Left lung (tissue), 10 donors: ENCODE results near the gene CAVIN4. TPM values are rescaled to one million over a fixed set of nuclear protein-coding genes. Genes with fewer than 3 reads are reported as not detected.

ENCODE experiments used
- ATAC-seq: fragments of 200-7000 bp; cut with Tn5 transposase; one replicate; pipeline ENCODE4 v1.9.1; 2020; ENCODE audit warnings: moderate library complexity
- DNase-seq, 4 donors: peaks; one replicate each; pipeline ENCODE4 v3.0.0-alpha.2; 2013 to 2020
- H3K27ac ChIP-seq, 2 donors: fragments of 200-600 bp; sonication (generic) in 1 of 2; one replicate each; pipeline versions ENCODE4 v1.5.0 to v1.8.0; 2020 to 2021
- H3K27me3 ChIP-seq, 2 donors: fragments of 200-600 bp; sonication (generic) in 1 of 2; one replicate each; pipeline versions ENCODE4 v1.5.0 to v1.8.0; 2020 to 2021
- H3K36me3 ChIP-seq, 2 donors: fragments of 200-600 bp; sonication (generic) in 1 of 2; one replicate each; pipeline versions ENCODE4 v1.5.0 to v1.8.0; 2020 to 2021
- H3K4me1 ChIP-seq, 2 donors: fragments of 200-600 bp; one replicate each; pipeline ENCODE4 v1.8.0; 2021
- H3K4me3 ChIP-seq, 2 donors: fragments of 200-600 bp; sonication (generic) in 1 of 2; one replicate each; pipeline versions ENCODE4 v1.5.0 to v1.8.0; 2020 to 2021; ENCODE audit warnings: mild to moderate bottlenecking in 1 of 2
- H3K9me3 ChIP-seq, 2 donors: fragments of 200-600 bp; sonication (generic) in 1 of 2; one replicate each; pipeline versions ENCODE4 v1.5.0 to v1.8.0; 2020 to 2021
- intact Hi-C, 2 donors: fragments of 100-400 bp; cut with DNase I; formaldehyde crosslinking; loops; one replicate each; pipeline versions ENCODE4 v1.11.2 to v1.14.2; 2022
- polyA plus RNA-seq, 6 donors: library from polyadenylated mRNA; unstranded; fragments of 120-200 nt; gene quantifications; one replicate each; pipeline ENCODE4 v1.2.1, GENCODE V29; 2013; ENCODE audit not compliant: insufficient read length in 6 of 6
- total RNA-seq, 2 donors: library from RNA; stranded (reverse); fragmentation: NEBNext Ultra II Directional; extraction: Animal tissue kit (Norgen Biotek cat#: 25700); gene quantifications; one replicate each; pipeline ENCODE4 v1.2.1, GENCODE V29; 2021
- TF ChIP-seq, protein P1 (sequence below), 2 donors: fragments of 200-600 bp; sonication (generic) in 1 of 2; IDR thresholded peaks; one replicate each; pipeline versions ENCODE4 v1.5.0 to v1.8.0; 2021; ENCODE audit warnings: antibody characterized with exemption in 2 of 2
- donor health status: DM: no; HTN: yes; CAD: no.
- donor health status: DM: no; HTN: no; CAD: no.

The CAVIN4 gene
- total and polyA plus RNA-seq, 8 donors, result 0.85 to 2.6 (median 2.0) TPM

DNA sequence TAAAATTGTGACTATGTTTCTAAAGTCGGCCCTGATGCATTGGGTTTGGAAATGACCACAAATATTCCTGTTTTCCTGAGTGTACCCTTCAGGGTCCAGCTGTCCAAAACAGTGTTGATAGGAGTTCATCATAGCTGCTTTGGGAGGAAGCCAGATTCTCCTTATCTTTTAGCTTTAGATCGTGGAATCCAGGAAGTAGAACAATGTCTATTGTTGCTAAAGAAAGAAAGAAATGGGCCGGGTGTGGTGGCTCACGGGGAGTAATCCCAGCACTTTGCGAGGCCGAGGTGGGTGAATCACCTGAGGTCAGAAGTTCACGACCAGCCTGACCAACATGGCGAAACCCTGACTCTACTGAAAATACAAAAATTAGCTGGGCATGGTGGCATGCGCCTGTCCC, 9.5 kb downstream of the CAVIN4 start:
- no peaks in the 10 kb centered on the region for H3K9me3 ChIP-seq
- ATAC-seq, result no peak
- intact Hi-C loops, result no loop called here

DNA sequence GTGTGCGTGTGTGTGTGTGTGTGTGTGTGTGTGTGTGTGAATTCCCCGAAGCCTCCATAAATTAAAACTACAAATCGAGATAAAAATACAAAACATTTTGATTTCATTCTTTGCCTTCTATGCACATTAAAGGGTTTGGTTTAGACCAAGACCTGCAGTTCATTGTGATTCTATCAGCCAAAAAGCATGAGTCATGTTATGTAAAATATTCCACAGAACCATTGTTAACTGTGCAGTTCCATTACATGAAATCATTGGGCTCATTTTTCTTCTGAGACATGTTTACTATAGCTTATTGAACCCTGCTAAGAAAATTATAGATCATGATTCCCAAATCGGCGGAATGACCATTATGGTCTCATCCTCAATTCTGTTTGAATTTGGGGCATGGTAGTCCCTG, 11.7 kb downstream of the CAVIN4 start:
- no peaks in the 10 kb centered on the region for H3K9me3 ChIP-seq
- TF ChIP-seq, protein P1, sequence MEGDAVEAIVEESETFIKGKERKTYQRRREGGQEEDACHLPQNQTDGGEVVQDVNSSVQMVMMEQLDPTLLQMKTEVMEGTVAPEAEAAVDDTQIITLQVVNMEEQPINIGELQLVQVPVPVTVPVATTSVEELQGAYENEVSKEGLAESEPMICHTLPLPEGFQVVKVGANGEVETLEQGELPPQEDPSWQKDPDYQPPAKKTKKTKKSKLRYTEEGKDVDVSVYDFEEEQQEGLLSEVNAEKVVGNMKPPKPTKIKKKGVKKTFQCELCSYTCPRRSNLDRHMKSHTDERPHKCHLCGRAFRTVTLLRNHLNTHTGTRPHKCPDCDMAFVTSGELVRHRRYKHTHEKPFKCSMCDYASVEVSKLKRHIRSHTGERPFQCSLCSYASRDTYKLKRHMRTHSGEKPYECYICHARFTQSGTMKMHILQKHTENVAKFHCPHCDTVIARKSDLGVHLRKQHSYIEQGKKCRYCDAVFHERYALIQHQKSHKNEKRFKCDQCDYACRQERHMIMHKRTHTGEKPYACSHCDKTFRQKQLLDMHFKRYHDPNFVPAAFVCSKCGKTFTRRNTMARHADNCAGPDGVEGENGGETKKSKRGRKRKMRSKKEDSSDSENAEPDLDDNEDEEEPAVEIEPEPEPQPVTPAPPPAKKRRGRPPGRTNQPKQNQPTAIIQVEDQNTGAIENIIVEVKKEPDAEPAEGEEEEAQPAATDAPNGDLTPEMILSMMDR (IDR thresholded peaks at IDR 0.05), result no peak
- ATAC-seq (no peak), DNase-seq (no peak)
- no peaks in the 10 kb centered on the region for H3K4me1 ChIP-seq
- H3K27me3 ChIP-seq, result no peaks in the 10 kb centered on the region
- no peak overlapping the region for H3K4me3 ChIP-seq
- H3K36me3 ChIP-seq, result no peaks in the 10 kb centered on the region
- H3K27ac ChIP-seq, result no peak overlapping the region
- intact Hi-C loops, result no loop called here

More for the DNA sequence above, 9.5 kb downstream of the CAVIN4 start:
- no peak for DNase-seq
- Histone ChIP-seq H3K27ac (no peak overlapping the region), H3K4me1 (no peaks in the 10 kb centered on the region), H3K36me3 (no peaks in the 10 kb centered on the region), H3K4me3 (no peak overlapping the region), H3K27me3 (no peaks in the 10 kb centered on the region)
- TF ChIP-seq, protein P1 (IDR thresholded peaks at IDR 0.05), result no peak

DNA sequence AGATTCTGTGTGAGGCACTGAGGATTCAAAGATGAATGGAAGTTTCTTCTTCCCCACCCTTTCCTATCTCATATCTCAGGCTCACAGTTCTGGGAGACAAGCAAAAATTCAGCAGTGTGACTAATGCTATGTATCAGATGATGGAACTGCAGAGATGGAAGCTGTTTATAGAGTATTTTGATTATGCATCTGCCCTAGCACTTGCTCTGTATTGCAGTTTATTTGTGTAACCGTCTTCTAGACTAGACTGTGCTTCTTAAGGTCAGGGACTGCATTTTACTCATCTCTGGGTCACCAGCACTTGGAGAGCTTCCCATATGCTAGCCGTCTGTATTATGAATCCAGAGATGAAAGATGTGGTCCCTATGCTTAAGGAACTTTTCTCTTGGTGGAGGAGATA, 12.6 kb downstream of the CAVIN4 start:
- no peaks in the 10 kb centered on the region for H3K4me1 ChIP-seq
- no peaks in the 10 kb centered on the region for H3K36me3 ChIP-seq
- no peaks in the 10 kb centered on the region for H3K9me3 ChIP-seq
- TF ChIP-seq, protein P1 (IDR thresholded peaks at IDR 0.05), result no peak
- ATAC-seq (no peak), DNase-seq (no peak)
- intact Hi-C loops, result loop anchor here in 1 of 2 donors (10.0 kb wide), 1 partner anchor 236 kb away; the partner anchor contains the start of gene TEX10
- no peak overlapping the region for H3K4me3 ChIP-seq
- no peaks in the 10 kb centered on the region for H3K27me3 ChIP-seq
- H3K27ac ChIP-seq, result no peak overlapping the region

DNA sequence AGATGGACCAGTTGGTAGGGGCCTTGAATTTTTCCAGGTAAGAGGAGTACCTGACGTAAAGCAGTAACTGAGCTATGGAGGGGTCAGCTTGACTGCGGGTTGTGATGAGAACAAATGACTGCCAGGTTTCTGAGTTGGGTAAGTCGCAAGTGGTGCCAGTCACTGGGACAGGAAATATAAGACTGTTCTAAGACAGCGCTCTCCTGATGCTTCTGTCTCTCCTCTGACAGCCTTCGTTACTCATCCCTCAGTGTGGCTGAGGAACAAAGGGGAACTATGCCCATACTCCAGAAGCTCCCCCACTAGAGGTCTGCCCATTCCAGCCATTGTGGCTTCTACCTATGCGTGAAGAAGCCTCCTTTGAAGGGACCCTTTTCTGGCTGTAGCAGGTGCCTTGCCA, 13.3 kb downstream of the CAVIN4 start:
- ATAC-seq (no peak), DNase-seq (no peak)
- Histone ChIP-seq H3K27ac (no peak overlapping the region), H3K36me3 (no peaks in the 10 kb centered on the region), H3K4me1 (no peaks in the 10 kb centered on the region), H3K9me3 (no peaks in the 10 kb centered on the region), H3K27me3 (no peaks in the 10 kb centered on the region), H3K4me3 (no peak overlapping the region)
- intact Hi-C loops, result loop anchor here in 1 of 2 donors (10.0 kb wide), 1 partner anchor 236 kb away; the partner anchor contains the start of gene TEX10
- TF ChIP-seq, protein P1 (IDR thresholded peaks at IDR 0.05), result no peak

DNA sequence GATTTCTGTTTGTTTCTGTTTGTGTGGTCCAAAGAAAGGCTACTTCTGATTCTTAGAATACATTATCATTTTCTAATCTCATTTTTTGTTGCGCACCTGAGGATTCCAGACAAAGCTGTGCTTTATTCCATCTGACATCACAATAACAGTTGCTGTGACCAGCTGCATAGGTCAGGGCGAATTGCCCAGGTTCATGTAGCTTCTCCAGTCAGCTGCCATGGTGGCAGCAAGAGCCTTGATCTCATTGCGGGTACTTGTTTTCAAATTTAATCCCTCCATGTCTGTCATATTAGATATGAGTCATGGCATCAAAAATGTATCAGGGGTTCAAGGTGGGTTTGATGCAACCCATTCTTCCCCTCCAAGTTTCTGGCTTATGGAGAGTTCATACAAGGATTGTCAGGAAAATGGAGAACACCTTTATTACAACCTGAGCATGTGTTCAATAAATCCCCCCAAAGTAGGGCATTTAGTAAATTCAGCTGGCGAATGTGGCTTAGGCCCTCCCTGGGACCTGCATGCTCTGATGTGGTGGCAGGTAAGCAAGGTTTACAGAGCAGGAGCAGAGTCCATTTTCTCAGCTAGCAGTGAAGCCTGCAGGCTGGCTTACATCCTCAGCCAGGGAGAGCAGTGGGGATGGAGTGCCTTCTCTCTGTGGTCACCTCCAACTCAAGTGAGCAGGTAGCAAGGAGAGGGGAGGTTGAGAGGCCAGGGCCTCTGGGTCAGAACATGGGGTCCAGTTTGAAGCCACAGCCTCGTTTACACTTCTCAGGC, 13.9 kb downstream of the CAVIN4 start:
- no peak for ATAC-seq
- Histone ChIP-seq H3K9me3 (no peaks in the 10 kb centered on the region), H3K36me3 (no peaks in the 10 kb centered on the region), H3K27me3 (no peaks in the 10 kb centered on the region), H3K4me3 (no peak overlapping the region), H3K4me1 (no peaks in the 10 kb centered on the region), H3K27ac (no peak overlapping the region)
- intact Hi-C loops, result loop anchor here in 1 of 2 donors (10.0 kb wide), 1 partner anchor 237 kb away; the partner anchor contains the start of gene TEX10
- TF ChIP-seq, protein P1 (IDR thresholded peaks at IDR 0.05), result no peak
- DNase-seq, result no peak
